ENCODE results near the gene PTK7.

- TF ChIP-seq, protein P1, sequence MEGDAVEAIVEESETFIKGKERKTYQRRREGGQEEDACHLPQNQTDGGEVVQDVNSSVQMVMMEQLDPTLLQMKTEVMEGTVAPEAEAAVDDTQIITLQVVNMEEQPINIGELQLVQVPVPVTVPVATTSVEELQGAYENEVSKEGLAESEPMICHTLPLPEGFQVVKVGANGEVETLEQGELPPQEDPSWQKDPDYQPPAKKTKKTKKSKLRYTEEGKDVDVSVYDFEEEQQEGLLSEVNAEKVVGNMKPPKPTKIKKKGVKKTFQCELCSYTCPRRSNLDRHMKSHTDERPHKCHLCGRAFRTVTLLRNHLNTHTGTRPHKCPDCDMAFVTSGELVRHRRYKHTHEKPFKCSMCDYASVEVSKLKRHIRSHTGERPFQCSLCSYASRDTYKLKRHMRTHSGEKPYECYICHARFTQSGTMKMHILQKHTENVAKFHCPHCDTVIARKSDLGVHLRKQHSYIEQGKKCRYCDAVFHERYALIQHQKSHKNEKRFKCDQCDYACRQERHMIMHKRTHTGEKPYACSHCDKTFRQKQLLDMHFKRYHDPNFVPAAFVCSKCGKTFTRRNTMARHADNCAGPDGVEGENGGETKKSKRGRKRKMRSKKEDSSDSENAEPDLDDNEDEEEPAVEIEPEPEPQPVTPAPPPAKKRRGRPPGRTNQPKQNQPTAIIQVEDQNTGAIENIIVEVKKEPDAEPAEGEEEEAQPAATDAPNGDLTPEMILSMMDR (IDR thresholded peaks at IDR 0.05; ENCODE audit: extremely low read depth in 1 of 2, insufficient read depth in 1 of 2, low read depth in 1 of 2, low read length in 2 of 2), result no peak
- TF ChIP-seq POLR2AphosphoS5 (IDR thresholded peaks at IDR 0.05; ENCODE audit: insufficient read depth, low read depth, low read length) (no peak), POLR2A (IDR thresholded peaks at IDR 0.05; ENCODE audit: low read depth, low read length) (no peak), MAX (IDR thresholded peaks at IDR 0.05; ENCODE audit: insufficient read depth, insufficient read length) (no peak), JUN (IDR thresholded peaks at IDR 0.05; ENCODE audit: borderline replicate concordance, insufficient read depth, insufficient read length, low read depth) (no peak), EZH2 (IDR thresholded peaks at IDR 0.05; ENCODE audit: borderline replicate concordance, low read depth, low read length, severe bottlenecking) (no peak), MYC (IDR thresholded peaks at IDR 0.05; ENCODE audit: low read depth, low read length) (no peak), GATA2 (IDR thresholded peaks at IDR 0.05; ENCODE audit: insufficient read depth, insufficient read length, low read depth, low read length) (no peak), FOS (IDR thresholded peaks at IDR 0.05; ENCODE audit: borderline replicate concordance, insufficient read depth, low read length) (no peak)
Measured at GRCh38 chr6:43178150-43178549, 102.0 kb downstream of the PTK7 start.
